Muscle of back (tissue), 11 donors: ENCODE results near the gene PNPO. TPM values are rescaled to one million over a fixed set of nuclear protein-coding genes. Genes with fewer than 3 reads are reported as not detected.

ENCODE experiments used
- DNase-seq, 3 donors: peaks; one replicate each; pipeline versions ENCODE4 v3.0.0 to v3.0.0-alpha.2; 2013
- polyA plus RNA-seq, 10 donors: library from polyadenylated mRNA; unstranded; fragments of 120-200 nt; gene quantifications; one replicate each; pipeline ENCODE4 v1.2.1, GENCODE V29; 2013; ENCODE audit not compliant: insufficient read length in 10 of 10

The PNPO gene
- polyA plus RNA-seq, 10 donors: 7.6 to 13.7 (median 9.3) TPM

GRCh38 chr17:47995241-47995935 lies 54.0 kb downstream of the PNPO start:
- no peak for DNase-seq

- no peak for DNase-seq
Measured at GRCh38 chr17:47996201-47996600, 54.8 kb downstream of the PNPO start.

GRCh38 chr17:47997586-47997985 lies 56.2 kb downstream of the PNPO start:
- DNase-seq: no peak

- no peak for DNase-seq
Measured at GRCh38 chr17:47998044-47998443, 56.7 kb downstream of the PNPO start.

Other genes starting within 250 kb of the PNPO start
- gene TBKBP1, start 247.4 kb upstream of the PNPO start, polyA plus RNA-seq: 10 to 100 TPM; 21.2 to 35.2 (median 28.9) TPM
- under 1 TPM in 9 of 10 donors, not detected in 1; 0.13 to 0.66 (median 0.20) TPM for gene TBX21, start 208.3 kb upstream of the PNPO start, polyA plus RNA-seq
- 10 to 100 TPM in 5 of 10 donors, 1 to 10 TPM in 5; 7.2 to 16.5 (median 10.0) TPM for gene OSBPL7, start 119.8 kb upstream of the PNPO start, polyA plus RNA-seq
- gene MRPL10, start 110.0 kb upstream of the PNPO start, polyA plus RNA-seq: 10 to 100 TPM; 42.9 to 58.5 (median 52.7) TPM
- 1 to 10 TPM in 3 of 10 donors, under 1 TPM in 7; 0.49 to 1.4 (median 0.88) TPM for gene LRRC46, start 109.9 kb upstream of the PNPO start, polyA plus RNA-seq
- 10 to 100 TPM; 15.2 to 36.0 (median 21.0) TPM for gene SCRN2, start 100.3 kb upstream of the PNPO start, polyA plus RNA-seq
- gene SP6, start 90.4 kb upstream of the PNPO start, polyA plus RNA-seq: 1 to 10 TPM in 8 of 10 donors, under 1 TPM in 2; 0.77 to 4.0 (median 1.4) TPM
- 10 to 100 TPM; 12.3 to 18.3 (median 14.7) TPM for gene SP2, start 45.3 kb upstream of the PNPO start, polyA plus RNA-seq
- under 1 TPM in 5 of 10 donors, not detected in 5; 0.14 to 0.42 (median 0.26) TPM for gene PRR15L, start 16.3 kb downstream of the PNPO start, polyA plus RNA-seq
- gene CDK5RAP3, start 29.5 kb downstream of the PNPO start, polyA plus RNA-seq: 100 to 1,000 TPM in 1 of 10 donors, 10 to 100 TPM in 9; 55.6 to 131 (median 75.1) TPM
- gene COPZ2, start 96.2 kb downstream of the PNPO start, polyA plus RNA-seq: 10 to 100 TPM; 39.5 to 66.4 (median 45.7) TPM
- gene NFE2L1, start 106.8 kb downstream of the PNPO start, polyA plus RNA-seq: 100 to 1,000 TPM; 192 to 305 (median 259) TPM
- 100 to 1,000 TPM in 1 of 10 donors, 10 to 100 TPM in 9; 75.5 to 124 (median 86.6) TPM for gene CBX1, start 159.9 kb downstream of the PNPO start, polyA plus RNA-seq
- 10 to 100 TPM in 9 of 10 donors, 1 to 10 TPM in 1; 9.0 to 11.7 (median 11.0) TPM for gene SNX11, start 166.2 kb downstream of the PNPO start, polyA plus RNA-seq